ENCODE data around the gene TIAM2.

Gene TIAM2

GRCh38 chr6:155061381-155061780 is 66.3 kb downstream of the TIAM2 start:
- no peak overlapping the region for H3K27ac ChIP-seq (replicated peaks)
- H3K27me3 ChIP-seq (ENCODE audit: insufficient read depth, poor library complexity, severe bottlenecking), result no peaks in the 10 kb centered on the region
- no peak overlapping the region for H3K4me3 ChIP-seq (replicated peaks; ENCODE audit: insufficient read depth, low read length)
- TF ChIP-seq, protein P1, sequence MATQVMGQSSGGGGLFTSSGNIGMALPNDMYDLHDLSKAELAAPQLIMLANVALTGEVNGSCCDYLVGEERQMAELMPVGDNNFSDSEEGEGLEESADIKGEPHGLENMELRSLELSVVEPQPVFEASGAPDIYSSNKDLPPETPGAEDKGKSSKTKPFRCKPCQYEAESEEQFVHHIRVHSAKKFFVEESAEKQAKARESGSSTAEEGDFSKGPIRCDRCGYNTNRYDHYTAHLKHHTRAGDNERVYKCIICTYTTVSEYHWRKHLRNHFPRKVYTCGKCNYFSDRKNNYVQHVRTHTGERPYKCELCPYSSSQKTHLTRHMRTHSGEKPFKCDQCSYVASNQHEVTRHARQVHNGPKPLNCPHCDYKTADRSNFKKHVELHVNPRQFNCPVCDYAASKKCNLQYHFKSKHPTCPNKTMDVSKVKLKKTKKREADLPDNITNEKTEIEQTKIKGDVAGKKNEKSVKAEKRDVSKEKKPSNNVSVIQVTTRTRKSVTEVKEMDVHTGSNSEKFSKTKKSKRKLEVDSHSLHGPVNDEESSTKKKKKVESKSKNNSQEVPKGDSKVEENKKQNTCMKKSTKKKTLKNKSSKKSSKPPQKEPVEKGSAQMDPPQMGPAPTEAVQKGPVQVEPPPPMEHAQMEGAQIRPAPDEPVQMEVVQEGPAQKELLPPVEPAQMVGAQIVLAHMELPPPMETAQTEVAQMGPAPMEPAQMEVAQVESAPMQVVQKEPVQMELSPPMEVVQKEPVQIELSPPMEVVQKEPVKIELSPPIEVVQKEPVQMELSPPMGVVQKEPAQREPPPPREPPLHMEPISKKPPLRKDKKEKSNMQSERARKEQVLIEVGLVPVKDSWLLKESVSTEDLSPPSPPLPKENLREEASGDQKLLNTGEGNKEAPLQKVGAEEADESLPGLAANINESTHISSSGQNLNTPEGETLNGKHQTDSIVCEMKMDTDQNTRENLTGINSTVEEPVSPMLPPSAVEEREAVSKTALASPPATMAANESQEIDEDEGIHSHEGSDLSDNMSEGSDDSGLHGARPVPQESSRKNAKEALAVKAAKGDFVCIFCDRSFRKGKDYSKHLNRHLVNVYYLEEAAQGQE (IDR thresholded peaks at IDR 0.05; ENCODE audit: insufficient replicate concordance, low read depth), result no peak
- TF ChIP-seq POLR2AphosphoS5 (IDR thresholded peaks at IDR 0.05; ENCODE audit: low read depth), result no peak
- TF ChIP-seq CTCF (IDR thresholded peaks at IDR 0.05; ENCODE audit: insufficient read depth, low read length), result no peak
- TF ChIP-seq GABPA (IDR thresholded peaks at IDR 0.05; ENCODE audit: low read depth), result no peak
- DNase-seq (ENCODE audit: low read depth in 1 of 2, low spot score in 1 of 2), result no peak

DNA sequence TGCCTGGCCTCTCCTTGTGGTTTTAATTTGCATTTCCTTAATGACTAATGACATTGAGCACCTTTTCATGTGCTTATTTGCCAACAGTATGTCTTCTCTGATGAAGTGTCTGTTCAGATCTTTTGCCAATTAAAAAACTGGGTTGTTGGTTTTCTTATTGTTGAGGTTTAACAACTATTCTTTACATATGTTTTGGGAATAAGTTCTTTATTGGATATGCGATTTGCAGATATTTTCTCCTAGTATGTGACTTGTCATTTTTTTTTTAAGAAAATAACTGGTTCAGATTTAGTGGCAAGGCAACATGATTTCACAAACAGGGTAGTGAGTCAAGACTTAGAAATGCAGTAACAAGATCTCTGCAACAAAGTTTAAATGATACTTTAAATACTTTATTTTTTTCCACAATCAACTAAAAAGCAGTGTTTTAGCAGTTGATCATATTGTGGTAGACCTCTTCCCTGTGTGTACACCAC is 67.8 kb downstream of the TIAM2 start:
- no peak overlapping the region for H3K4me3 ChIP-seq (replicated peaks; ENCODE audit: insufficient read depth, low read length)
- no peaks in the 10 kb centered on the region for H3K27me3 ChIP-seq (ENCODE audit: insufficient read depth, poor library complexity, severe bottlenecking)
- DNase-seq (ENCODE audit: low read depth in 1 of 2, low spot score in 1 of 2), result no peak
- TF ChIP-seq GABPA (IDR thresholded peaks at IDR 0.05; ENCODE audit: low read depth) (no peak), POLR2AphosphoS5 (IDR thresholded peaks at IDR 0.05; ENCODE audit: low read depth) (no peak), SPI1 (IDR thresholded peaks at IDR 0.05; ENCODE audit: borderline replicate concordance, low read depth) (no peak), CTCF (IDR thresholded peaks at IDR 0.05; ENCODE audit: insufficient read depth, low read length) (no peak)
- TF ChIP-seq, protein P1 (IDR thresholded peaks at IDR 0.05; ENCODE audit: insufficient replicate concordance, low read depth), result no peak
- H3K27ac ChIP-seq (replicated peaks), result no peak overlapping the region

- Histone ChIP-seq H3K27me3 (ENCODE audit: insufficient read depth, poor library complexity, severe bottlenecking) (no peaks in the 10 kb centered on the region), H3K27ac (replicated peaks) (no peak overlapping the region), H3K4me3 (replicated peaks; ENCODE audit: insufficient read depth, low read length) (no peak overlapping the region)
- TF ChIP-seq POLR2AphosphoS5 (IDR thresholded peaks at IDR 0.05; ENCODE audit: low read depth) (no peak), CTCF (IDR thresholded peaks at IDR 0.05; ENCODE audit: insufficient read depth, low read length) (no peak), GABPA (IDR thresholded peaks at IDR 0.05; ENCODE audit: low read depth) (no peak), SPI1 (IDR thresholded peaks at IDR 0.05; ENCODE audit: borderline replicate concordance, low read depth) (no peak)
- TF ChIP-seq, protein P1 (IDR thresholded peaks at IDR 0.05; ENCODE audit: insufficient replicate concordance, low read depth), result no peak
- DNase-seq (ENCODE audit: low read depth in 1 of 2, low spot score in 1 of 2), result no peak
Measured at GRCh38 chr6:155064303-155064702, 69.2 kb downstream of the TIAM2 start.
